Measurements from ENCODE around the gene TOX2. TPM values are rescaled to one million over a fixed set of nuclear protein-coding genes. Genes with fewer than 3 reads are reported as not detected.

TOX2 gene
- total RNA-seq, 1 experiment from 2014 or later = 1.7 TPM

GRCh38 chr20:44032583-44033331 lies 118.1 kb downstream of the TOX2 start:
- Histone ChIP-seq H3K9ac (ENCODE audit: extremely low read depth, insufficient read length, low read length) (no peak overlapping the region), H4K91ac (ENCODE audit: insufficient read length, low read depth, low read length) (no peak overlapping the region), H3K23ac (ENCODE audit: insufficient read length, low read depth, low read length) (no peak overlapping the region), H3K79me2 (ENCODE audit: insufficient read depth, low read length) (no peaks in the 10 kb centered on the region), H3K27ac (ENCODE audit: insufficient read length, low read depth, low read length) (no peak overlapping the region), H3K79me1 (ENCODE audit: insufficient read depth, low read depth, low read length, poor library complexity, severe bottlenecking) (no peaks in the 10 kb centered on the region), H4K20me1 (ENCODE audit: control insufficient read depth, insufficient read depth, insufficient read length) (no peaks in the 10 kb centered on the region), H3K4me1 (ENCODE audit: insufficient read depth, low read length) (no peaks in the 10 kb centered on the region), H3K27me3 (ENCODE audit: insufficient read depth, low read length) (no peaks in the 10 kb centered on the region), H3K9me3 (ENCODE audit: control insufficient read depth, low read depth, low read length) (no peaks in the 10 kb centered on the region), H2BK15ac (ENCODE audit: low read depth, low read length) (no peak overlapping the region), H2BK20ac (ENCODE audit: low read depth, low read length, poor library complexity, severe bottlenecking) (no peak overlapping the region), H4K8ac (replicated peaks; ENCODE audit: insufficient read length, low read depth, low read length) (no peak overlapping the region), H2BK12ac (ENCODE audit: insufficient read length, low read depth, low read length) (no peak overlapping the region), H3K18ac (ENCODE audit: insufficient read length, low read depth, low read length) (no peak overlapping the region), H3K14ac (ENCODE audit: insufficient read depth, low read length) (no peak overlapping the region), H3K4ac (ENCODE audit: low read depth, low read length) (no peak overlapping the region), H3K56ac (ENCODE audit: insufficient read length, low read depth, low read length) (no peak overlapping the region), H2AFZ (ENCODE audit: low read length) (no peak overlapping the region), H3K23me2 (ENCODE audit: insufficient read length, low read depth, low read length, poor library complexity, severe bottlenecking) (no peaks in the 10 kb centered on the region), H3K4me2 (ENCODE audit: insufficient read depth, insufficient read length, low read length) (no peak overlapping the region), H2BK120ac (ENCODE audit: low read depth, low read length, poor library complexity, severe bottlenecking) (no peak overlapping the region), H3T11ph (ENCODE audit: low read length) (no peak overlapping the region), H2AK5ac (ENCODE audit: insufficient read length, low read length) (no peak overlapping the region), H2BK5ac (ENCODE audit: insufficient read length, low read length) (no peak overlapping the region), H4K5ac (ENCODE audit: insufficient read length, low read depth, low read length) (no peak overlapping the region)
- no peaks in the 10 kb centered on the region for H3K36me3 Mint-ChIP-seq (ENCODE audit: insufficient read depth in 1 of 3, low read depth in 3 of 3)
- WGBS (ENCODE audit: extremely low coverage, insufficient read length, low lambda C conversion rate) = no CpG with 5 or more reads among the region's 12 CpGs
- H3K4me1 Mint-ChIP-seq = peaks cover 10 to 11% of the 10 kb centered on the region in 2 experiments
- peaks cover 5% of the 10 kb centered on the region for H3K27me3 Mint-ChIP-seq (ENCODE audit: low read depth)
- H3K9me3 Mint-ChIP-seq = no peaks in the 10 kb centered on the region
- no peak overlapping the region; a peak in 1 of 7 replicates for H3K27ac Mint-ChIP-seq
- DNase-seq = no peak
- TF ChIP-seq, protein P1, sequence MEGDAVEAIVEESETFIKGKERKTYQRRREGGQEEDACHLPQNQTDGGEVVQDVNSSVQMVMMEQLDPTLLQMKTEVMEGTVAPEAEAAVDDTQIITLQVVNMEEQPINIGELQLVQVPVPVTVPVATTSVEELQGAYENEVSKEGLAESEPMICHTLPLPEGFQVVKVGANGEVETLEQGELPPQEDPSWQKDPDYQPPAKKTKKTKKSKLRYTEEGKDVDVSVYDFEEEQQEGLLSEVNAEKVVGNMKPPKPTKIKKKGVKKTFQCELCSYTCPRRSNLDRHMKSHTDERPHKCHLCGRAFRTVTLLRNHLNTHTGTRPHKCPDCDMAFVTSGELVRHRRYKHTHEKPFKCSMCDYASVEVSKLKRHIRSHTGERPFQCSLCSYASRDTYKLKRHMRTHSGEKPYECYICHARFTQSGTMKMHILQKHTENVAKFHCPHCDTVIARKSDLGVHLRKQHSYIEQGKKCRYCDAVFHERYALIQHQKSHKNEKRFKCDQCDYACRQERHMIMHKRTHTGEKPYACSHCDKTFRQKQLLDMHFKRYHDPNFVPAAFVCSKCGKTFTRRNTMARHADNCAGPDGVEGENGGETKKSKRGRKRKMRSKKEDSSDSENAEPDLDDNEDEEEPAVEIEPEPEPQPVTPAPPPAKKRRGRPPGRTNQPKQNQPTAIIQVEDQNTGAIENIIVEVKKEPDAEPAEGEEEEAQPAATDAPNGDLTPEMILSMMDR (conservative IDR thresholded peaks at IDR 0.05) = no peak
- H3K4me3 Mint-ChIP-seq = no peak overlapping the region; a peak in 1 of 5 replicates
